ENCODE results near the gene PHLPP1.

The PHLPP1 gene

DNA sequence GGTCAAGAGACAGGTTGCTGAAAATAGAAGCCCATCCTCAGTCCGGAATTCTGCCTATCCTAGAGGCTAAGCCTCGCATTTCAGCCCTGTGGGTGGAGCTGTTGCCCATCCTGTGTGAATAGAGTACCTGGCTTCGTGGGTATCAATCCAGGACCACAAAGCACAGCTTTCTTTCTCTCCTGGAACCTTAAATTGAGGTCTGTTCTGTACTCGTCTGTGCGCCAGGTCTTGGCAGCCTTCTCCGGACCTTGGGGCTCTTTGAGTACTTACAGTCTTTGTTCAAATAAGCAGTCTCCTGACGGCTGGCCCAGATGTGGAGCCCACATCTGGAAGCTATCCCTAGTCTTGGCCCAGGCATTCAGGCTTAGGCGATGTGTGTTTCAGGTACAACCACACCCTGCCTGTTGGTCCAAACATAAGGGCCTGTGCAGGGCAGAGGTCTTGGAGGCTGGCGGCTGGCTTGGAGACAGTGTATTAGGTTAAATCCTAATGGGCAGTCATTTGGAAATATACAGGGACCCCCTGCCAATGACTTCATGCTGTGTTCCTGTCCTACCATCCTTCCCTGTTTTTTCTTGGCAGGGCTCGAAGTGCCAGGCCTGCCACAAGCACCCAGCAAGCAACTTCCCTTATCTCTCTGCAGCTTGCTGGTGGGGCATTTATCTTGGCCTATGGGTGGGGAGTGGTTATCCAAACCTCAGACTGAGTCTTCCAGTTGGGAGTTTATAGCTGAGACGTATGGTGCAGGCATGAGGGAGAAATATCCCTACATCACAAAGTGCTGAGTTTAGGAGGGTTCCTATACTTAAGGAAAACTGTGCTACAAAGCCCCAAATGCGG, 310.1 kb downstream of the PHLPP1 start:
- no peak for DNase-seq

DNA sequence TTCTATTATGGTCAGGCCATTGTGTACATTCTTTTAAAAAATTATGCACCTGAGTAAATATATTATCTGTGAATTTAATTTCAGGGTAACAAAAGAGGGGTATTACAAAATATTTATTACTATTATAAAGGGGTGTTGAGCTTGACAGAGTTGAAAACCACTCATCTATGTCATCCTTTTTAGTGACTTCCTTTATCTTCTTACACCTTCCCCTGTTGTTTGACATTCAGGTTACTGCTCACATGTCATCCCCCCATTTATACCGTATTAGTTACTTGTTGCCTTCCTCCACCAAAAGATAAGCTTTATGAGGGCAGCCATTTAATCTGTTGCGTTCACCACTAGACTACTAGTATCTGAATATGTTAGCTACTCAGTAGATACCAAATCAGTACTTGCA, 313.0 kb downstream of the PHLPP1 start:
- no peak for DNase-seq
